ENCODE data around the gene APOH.
"Not testable (repeated sequence)": the region's sequence is repeated elsewhere in the genome, so short reads cannot be mapped to it uniquely, and the experiment has no call there.

Gene APOH

GRCh38 chr17:66228887-66229782 lies at the start of gene APOH:
APOH (minus strand) TSS chr17:66229415; CDS start chr17:66229379, 36 bp downstream.
- no peak for DNase-seq (ENCODE audit: low read depth)

GRCh38 chr17:66277191-66277590 lies 48.0 kb upstream of the APOH start:
- DNase-seq (ENCODE audit: low read depth), result no peak

GRCh38 chr17:66276328-66276937 lies 47.2 kb upstream of the APOH start:
- peak; percentile 32 for DNase-seq (ENCODE audit: low read depth)

- peak; percentile 93 for DNase-seq (ENCODE audit: low read depth)
These were observed 46.4 kb upstream of the APOH start for GRCh38 chr17:66275651-66276050.

GRCh38 chr17:66273586-66273848 lies 44.3 kb upstream of the APOH start:
- no peak for DNase-seq (ENCODE audit: low read depth)

- peak; percentile 87 for DNase-seq (ENCODE audit: low read depth)
These were observed 43.8 kb upstream of the APOH start for GRCh38 chr17:66272811-66273585.

GRCh38 chr17:66271512-66271911 lies 42.3 kb upstream of the APOH start:
- no peak for DNase-seq (ENCODE audit: low read depth)

- no peak for DNase-seq (ENCODE audit: low read depth)
These were observed 40.9 kb upstream of the APOH start for GRCh38 chr17:66270106-66270505.

GRCh38 chr17:66268247-66268927 lies 39.2 kb upstream of the APOH start:
- no peak for DNase-seq (ENCODE audit: low read depth)

GRCh38 chr17:66264696-66265095 lies 35.5 kb upstream of the APOH start:
- no peak for DNase-seq (ENCODE audit: low read depth)

GRCh38 chr17:66262767-66263166 lies 33.6 kb upstream of the APOH start:
- no peak for DNase-seq (ENCODE audit: low read depth)

GRCh38 chr17:66260688-66261087 lies 31.5 kb upstream of the APOH start:
- no peak for DNase-seq (ENCODE audit: low read depth)

- DNase-seq (ENCODE audit: low read depth), result no peak
These were observed 31.1 kb upstream of the APOH start for GRCh38 chr17:66260275-66260674.

- no peak for DNase-seq (ENCODE audit: low read depth)
These were observed 26.3 kb upstream of the APOH start for GRCh38 chr17:66255527-66255971.

- DNase-seq (ENCODE audit: low read depth), result no peak
These were observed 25.9 kb upstream of the APOH start for GRCh38 chr17:66255112-66255511.

GRCh38 chr17:66253458-66253857 lies 24.2 kb upstream of the APOH start:
- DNase-seq (ENCODE audit: low read depth), result not testable (repeated sequence)

GRCh38 chr17:66250686-66251085 lies 21.5 kb upstream of the APOH start:
- no peak for DNase-seq (ENCODE audit: low read depth)

- no peak for DNase-seq (ENCODE audit: low read depth)
These were observed 19.1 kb upstream of the APOH start for GRCh38 chr17:66248285-66248684.

- DNase-seq (ENCODE audit: low read depth), result no peak
These were observed 12.6 kb upstream of the APOH start for GRCh38 chr17:66241839-66242238.

- DNase-seq (ENCODE audit: low read depth), result peak; percentile 57
These were observed 11.4 kb upstream of the APOH start for GRCh38 chr17:66240630-66241029.

- DNase-seq (ENCODE audit: low read depth), result no peak
These were observed 10.8 kb upstream of the APOH start for GRCh38 chr17:66240013-66240412.

GRCh38 chr17:66235377-66235994 lies 6.3 kb upstream of the APOH start:
- DNase-seq (ENCODE audit: low read depth), result no peak

Data from HS-5 (cell line).